ENCODE data around the gene KCNN3. TPM values are rescaled to one million over a fixed set of nuclear protein-coding genes. Genes with fewer than 3 reads are reported as not detected.

Gene KCNN3
- total RNA-seq, 4 donors from 2014 or later, result 0.30 to 0.72 (median 0.37) TPM

DNA sequence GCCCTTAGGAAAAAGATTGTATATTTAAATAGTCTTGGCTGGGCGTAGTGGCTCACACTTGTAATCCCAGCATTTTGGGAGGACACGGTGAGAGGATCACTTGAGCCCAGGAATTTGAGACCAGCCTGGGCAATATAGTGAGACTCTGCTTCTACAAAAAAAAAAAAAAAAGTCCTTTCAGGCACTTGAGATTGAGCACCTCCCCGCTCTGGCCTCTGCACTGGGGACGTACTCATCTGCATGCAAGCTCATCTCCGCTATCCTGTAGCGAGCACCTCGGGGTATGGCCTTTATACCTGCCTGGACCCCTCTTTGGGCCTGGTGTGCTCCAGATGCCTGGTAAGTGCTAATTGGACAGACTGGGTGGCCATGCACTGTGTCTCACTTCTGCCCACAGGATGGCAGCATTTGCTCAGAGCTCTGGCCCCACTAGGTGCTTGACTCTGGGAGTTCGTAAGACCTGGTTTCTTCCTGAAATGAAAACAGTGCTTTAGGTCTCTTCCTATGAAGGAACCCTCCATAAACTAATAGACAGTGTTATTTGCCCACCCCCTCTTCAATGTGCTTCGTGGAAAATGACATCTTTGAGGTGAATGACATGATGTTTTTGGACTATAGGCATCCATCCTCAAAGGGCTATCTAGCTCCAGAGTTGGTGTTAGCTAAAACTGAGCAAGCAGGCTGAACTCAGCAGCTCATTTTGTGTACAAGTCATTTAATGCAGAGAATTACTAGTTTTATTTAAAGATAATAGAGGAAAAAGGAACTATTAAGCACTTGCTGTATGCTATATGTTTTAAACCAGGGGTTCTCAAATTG is 200.4 kb downstream of the KCNN3 start:
- WGBS, result 49% methylated on average over 9 of the region's 9 CpGs
- Histone ChIP-seq H3K4me3 (no peak overlapping the region), H3K4me1 (no peaks in the 10 kb centered on the region), H3K27ac (no peak overlapping the region), H3K9me3 (no peaks in the 10 kb centered on the region), H3K36me3 (no peaks in the 10 kb centered on the region), H3K27me3 (no peaks in the 10 kb centered on the region)
- TF ChIP-seq, protein P1, sequence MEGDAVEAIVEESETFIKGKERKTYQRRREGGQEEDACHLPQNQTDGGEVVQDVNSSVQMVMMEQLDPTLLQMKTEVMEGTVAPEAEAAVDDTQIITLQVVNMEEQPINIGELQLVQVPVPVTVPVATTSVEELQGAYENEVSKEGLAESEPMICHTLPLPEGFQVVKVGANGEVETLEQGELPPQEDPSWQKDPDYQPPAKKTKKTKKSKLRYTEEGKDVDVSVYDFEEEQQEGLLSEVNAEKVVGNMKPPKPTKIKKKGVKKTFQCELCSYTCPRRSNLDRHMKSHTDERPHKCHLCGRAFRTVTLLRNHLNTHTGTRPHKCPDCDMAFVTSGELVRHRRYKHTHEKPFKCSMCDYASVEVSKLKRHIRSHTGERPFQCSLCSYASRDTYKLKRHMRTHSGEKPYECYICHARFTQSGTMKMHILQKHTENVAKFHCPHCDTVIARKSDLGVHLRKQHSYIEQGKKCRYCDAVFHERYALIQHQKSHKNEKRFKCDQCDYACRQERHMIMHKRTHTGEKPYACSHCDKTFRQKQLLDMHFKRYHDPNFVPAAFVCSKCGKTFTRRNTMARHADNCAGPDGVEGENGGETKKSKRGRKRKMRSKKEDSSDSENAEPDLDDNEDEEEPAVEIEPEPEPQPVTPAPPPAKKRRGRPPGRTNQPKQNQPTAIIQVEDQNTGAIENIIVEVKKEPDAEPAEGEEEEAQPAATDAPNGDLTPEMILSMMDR (IDR thresholded peaks at IDR 0.05), result peak; percentile 53 to 77
- no peak for TF ChIP-seq EP300 (IDR thresholded peaks at IDR 0.05)
- DNase-seq (ENCODE audit: low spot score in 2 of 2), result peak in 1 of 2 donors; percentile 71

DNA sequence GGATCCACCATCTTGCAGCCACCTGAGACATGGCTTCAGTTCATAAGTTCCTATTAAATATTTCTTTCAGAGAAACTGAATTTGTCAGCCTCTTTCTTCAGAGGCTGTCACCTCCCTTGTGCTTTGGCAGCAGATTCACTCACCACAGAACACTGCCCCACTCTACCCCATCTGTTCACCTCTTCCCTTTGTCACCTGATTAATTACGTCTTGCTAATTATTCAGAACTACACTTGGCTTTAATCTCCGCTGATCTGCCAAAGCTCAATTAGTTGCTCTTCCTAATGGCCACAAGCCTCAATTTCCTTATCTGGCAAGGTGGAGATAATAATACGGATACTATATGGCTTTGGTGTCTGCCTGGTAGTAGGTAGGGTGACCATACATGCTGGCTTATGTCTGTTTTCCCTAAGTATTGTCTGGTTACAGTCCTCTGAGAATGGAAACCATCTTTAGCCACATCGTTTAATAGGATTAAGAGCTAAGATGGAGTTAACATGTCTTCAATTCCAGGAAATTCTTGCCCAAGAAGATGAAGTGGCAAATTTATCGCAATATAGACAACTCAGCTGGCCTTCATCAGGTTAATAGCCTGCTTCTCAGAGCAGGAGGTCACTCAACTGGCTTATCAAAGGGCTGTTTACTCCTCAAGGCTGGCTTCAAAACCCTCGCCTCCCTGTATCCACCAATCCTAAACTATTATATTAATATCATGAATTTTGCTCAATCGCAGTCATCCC is 203.9 kb downstream of the KCNN3 start:
- Histone ChIP-seq H3K9me3 (no peaks in the 10 kb centered on the region), H3K4me1 (no peaks in the 10 kb centered on the region), H3K27ac (no peak overlapping the region), H3K27me3 (peaks cover under 1% of the 10 kb centered on the region), H3K4me3 (no peak overlapping the region), H3K36me3 (no peaks in the 10 kb centered on the region)
- no peak for DNase-seq (ENCODE audit: low spot score in 2 of 2)
- 67% methylated on average over 7 of the region's 7 CpGs for WGBS
- no peak for TF ChIP-seq EP300 (IDR thresholded peaks at IDR 0.05)
- TF ChIP-seq, protein P1 (IDR thresholded peaks at IDR 0.05), result no peak
- TF ChIP-seq POLR2AphosphoS5 (IDR thresholded peaks at IDR 0.05), result no peak
- TF ChIP-seq POLR2A (IDR thresholded peaks at IDR 0.05), result no peak

DNA sequence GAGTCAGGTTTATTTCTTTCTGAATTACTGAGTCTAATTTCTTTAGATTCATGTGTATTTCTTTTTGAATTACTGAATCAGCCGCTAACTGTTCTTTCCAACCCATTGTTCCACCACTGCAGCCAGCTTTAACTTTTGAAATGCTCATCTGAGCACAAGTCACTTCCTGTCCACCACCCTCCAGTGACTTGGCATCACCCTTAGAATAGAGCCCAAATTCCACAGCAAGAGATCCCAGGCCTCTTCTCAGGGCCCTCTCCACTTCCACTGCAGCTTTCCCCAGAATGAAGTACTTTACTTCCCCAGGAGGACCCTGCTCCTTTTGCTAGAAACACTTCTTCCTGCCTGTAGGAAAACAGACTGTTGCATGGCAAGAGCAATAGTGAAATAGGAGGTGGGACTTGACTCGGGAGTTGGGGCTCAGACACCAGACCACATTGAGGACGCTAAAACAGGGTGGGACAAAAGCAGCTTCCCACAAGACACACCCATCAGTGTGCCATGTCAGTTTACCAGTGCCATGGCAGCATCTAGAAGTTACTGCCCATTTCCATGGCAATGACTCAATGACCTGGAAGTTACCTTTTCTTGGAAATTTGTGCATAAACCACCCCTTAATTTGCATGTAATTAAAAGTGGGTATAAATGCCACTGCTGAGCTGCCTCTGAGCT is 205.6 kb downstream of the KCNN3 start:
- Histone ChIP-seq H3K36me3 (no peaks in the 10 kb centered on the region), H3K9me3 (no peaks in the 10 kb centered on the region), H3K27ac (no peak overlapping the region), H3K27me3 (peaks cover 10% of the 10 kb centered on the region), H3K4me1 (no peaks in the 10 kb centered on the region), H3K4me3 (no peak overlapping the region)
- TF ChIP-seq, protein P1 (IDR thresholded peaks at IDR 0.05), result no peak
- no peak for TF ChIP-seq EP300 (IDR thresholded peaks at IDR 0.05)
- TF ChIP-seq POLR2A (IDR thresholded peaks at IDR 0.05), result no peak
- no peak for TF ChIP-seq POLR2AphosphoS5 (IDR thresholded peaks at IDR 0.05)
- 49% methylated on average over 3 of the region's 3 CpGs for WGBS
- no peak for DNase-seq (ENCODE audit: low spot score in 2 of 2)

DNA sequence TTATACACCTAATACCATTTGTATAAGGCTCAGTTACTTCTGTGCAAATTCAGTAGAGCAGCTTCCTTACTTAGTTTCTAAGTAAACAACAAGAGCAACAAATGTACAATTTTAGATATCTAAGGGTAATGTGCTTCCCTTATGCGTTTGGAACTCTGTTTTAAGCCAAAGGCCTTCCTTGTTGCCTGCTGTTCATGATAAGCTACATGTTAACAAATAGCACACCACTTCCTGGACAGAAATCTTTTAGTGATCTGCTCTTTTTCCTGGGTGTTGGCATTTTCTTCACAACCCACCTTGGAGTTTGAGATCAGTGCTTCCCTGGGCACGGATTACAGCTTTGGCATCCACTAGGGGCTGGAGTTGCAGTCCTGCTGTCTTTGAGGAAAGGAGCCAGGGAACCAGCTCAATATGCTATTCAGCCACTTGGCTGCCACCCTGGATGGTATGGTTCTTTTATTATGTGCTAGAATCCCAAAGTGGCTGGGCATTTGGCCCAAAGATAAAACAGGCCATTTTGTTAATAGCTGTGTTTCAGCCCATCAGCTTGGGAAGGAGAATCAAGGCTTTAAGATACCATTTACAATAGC is 206.5 kb downstream of the KCNN3 start:
- Histone ChIP-seq H3K9me3 (no peaks in the 10 kb centered on the region), H3K4me1 (no peaks in the 10 kb centered on the region), H3K4me3 (no peak overlapping the region), H3K27me3 (peaks cover 19% of the 10 kb centered on the region), H3K27ac (no peak overlapping the region), H3K36me3 (no peaks in the 10 kb centered on the region)
- no peak for DNase-seq (ENCODE audit: low spot score in 2 of 2)
- WGBS, result 53% methylated on average over 2 of the region's 2 CpGs
- TF ChIP-seq POLR2A (IDR thresholded peaks at IDR 0.05), result no peak
- TF ChIP-seq, protein P1 (IDR thresholded peaks at IDR 0.05), result no peak
- no peak for TF ChIP-seq POLR2AphosphoS5 (IDR thresholded peaks at IDR 0.05)
- no peak for TF ChIP-seq EP300 (IDR thresholded peaks at IDR 0.05)
